ENCODE data around the gene PDE6D.

- TF ChIP-seq, protein P1, sequence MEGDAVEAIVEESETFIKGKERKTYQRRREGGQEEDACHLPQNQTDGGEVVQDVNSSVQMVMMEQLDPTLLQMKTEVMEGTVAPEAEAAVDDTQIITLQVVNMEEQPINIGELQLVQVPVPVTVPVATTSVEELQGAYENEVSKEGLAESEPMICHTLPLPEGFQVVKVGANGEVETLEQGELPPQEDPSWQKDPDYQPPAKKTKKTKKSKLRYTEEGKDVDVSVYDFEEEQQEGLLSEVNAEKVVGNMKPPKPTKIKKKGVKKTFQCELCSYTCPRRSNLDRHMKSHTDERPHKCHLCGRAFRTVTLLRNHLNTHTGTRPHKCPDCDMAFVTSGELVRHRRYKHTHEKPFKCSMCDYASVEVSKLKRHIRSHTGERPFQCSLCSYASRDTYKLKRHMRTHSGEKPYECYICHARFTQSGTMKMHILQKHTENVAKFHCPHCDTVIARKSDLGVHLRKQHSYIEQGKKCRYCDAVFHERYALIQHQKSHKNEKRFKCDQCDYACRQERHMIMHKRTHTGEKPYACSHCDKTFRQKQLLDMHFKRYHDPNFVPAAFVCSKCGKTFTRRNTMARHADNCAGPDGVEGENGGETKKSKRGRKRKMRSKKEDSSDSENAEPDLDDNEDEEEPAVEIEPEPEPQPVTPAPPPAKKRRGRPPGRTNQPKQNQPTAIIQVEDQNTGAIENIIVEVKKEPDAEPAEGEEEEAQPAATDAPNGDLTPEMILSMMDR (IDR thresholded peaks at IDR 0.05), result no peak
- TF ChIP-seq POLR2A (IDR thresholded peaks at IDR 0.05), result no peak
These were observed 71.5 kb downstream of the PDE6D start for GRCh38 chr2:231709636-231709980.
